HuH-7.5 (cell line): ENCODE results near the gene KLHL17.

Experiments used
- DNase-seq: peaks from one replicate; pipeline ENCODE4 v3.0.0; 2011; ENCODE audit warnings: low spot score

The KLHL17 gene

DNA sequence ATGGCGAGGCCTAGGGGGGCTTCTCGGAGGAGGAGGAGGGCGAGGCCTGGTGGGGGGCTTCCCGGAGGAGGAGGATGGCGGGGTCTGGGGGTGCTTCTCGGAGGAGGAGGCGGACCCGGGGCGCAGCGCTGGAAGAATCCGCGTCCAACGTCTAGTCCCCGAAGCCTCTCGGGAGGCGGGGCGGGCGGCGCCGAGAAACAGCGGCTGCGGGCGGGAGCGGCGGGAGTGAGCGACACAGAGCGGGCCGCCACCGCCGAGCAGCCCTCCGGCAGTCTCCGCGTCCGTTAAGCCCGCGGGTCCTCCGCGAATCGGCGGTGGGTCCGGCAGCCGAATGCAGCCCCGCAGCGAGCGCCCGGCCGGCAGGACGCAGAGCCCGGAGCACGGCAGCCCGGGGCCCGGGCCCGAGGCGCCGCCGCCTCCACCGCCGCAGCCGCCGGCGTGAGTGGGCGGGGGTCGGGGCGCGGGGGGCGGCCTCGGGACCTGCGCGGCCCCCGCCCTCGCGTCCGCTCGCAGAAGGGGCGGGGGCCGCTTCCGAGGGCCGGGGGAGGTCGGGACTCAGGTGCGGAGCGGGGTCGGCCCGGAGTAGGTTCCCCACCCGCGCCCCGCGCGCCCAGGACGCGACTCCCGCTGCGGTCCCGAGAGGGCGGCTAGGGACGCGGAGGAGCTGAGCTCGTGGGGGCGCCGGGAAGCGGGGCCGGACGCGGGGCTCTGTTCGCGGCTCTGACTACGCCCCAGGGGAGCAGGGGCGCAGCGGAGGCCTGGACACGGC is at the start of gene KLHL17:
Gene KLHL17, plus strand, starts transcription at position 222 of the 769 bp plus-strand sequence. Its CDS starts 110 bp downstream, at position 332.
- peak; percentile 92 for DNase-seq

DNA sequence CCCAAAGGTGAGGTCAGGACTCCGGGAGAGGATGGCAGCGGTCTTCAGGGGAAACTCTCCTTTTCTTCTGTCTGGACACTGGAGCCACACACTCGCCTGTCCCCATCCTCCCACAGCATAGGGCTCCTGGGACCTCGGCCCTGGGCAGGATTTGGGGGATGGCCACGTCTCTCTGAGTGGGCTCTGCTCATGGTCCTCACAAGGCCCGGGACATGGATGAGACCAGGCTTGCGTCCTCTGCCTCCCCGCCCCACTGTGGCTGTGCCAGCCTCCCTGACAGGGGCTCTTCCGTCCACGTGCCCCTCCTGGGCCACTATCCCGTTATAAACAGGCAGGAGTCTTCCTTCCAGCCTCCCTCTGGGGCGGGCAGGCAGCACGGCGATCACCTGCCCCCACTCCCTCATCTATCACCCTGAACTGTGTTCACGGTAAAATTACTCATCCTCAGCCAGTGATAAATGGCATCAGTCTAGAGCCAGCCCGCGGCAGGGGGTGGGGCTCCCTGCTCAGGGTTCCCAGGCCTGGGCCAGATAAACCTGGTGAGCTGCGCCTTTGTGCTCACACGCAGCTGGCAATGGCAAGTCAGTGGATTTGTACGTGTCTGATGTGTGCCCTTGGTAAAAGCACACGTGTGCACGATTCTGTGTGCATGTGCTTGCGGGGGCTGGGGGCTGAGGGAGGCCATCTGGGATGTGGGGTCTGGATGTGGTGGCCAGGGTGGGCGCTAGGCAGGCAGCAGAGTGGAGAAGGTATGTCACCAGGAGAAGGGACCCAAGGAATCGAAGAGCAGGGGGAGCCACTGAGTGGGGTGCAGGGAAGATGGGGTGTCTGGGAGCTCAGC is 49.3 kb upstream of the KLHL17 start:
- peak; percentile 15 for DNase-seq

DNA sequence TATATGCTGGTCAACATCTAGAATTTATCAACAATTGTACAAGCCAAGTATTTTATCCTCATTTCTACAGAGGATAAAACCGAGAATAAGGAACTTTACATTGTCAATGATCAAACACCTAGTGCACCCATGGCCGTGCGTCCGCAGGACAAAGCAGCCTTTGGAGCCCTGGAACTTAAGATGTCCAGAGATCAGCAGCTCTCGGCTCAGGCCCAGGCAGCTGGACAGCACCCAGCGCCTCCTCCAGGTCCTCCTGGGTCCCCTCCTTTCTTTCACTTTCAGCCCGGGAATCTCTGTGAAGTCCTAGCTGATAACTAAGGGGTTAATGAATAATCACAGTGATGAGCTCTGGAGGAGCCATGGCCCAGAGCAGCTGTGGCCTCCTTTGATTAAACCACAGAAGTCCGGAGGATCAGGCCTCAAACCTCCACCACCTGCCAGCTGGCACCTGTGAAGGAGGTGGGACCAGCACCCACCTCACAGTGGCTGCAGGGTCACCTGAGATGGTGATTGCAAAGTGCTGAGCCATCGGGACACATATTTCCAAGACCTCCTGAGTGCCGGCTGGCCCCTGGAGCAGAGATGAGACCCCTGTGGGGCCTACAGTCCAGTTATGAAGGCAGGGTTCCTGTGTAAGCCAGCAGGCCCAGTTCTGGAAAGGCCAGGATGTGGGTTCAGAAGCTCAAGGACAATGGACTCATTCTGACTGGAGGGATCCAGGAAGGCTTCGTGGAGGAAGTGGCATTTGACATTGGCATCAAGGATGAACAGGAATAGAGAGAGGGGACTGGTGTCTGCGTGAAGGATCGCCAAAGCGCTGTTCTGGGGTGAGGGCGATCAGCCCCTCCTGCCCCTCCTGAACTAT is 48.3 kb upstream of the KLHL17 start:
- DNase-seq = no peak

DNA sequence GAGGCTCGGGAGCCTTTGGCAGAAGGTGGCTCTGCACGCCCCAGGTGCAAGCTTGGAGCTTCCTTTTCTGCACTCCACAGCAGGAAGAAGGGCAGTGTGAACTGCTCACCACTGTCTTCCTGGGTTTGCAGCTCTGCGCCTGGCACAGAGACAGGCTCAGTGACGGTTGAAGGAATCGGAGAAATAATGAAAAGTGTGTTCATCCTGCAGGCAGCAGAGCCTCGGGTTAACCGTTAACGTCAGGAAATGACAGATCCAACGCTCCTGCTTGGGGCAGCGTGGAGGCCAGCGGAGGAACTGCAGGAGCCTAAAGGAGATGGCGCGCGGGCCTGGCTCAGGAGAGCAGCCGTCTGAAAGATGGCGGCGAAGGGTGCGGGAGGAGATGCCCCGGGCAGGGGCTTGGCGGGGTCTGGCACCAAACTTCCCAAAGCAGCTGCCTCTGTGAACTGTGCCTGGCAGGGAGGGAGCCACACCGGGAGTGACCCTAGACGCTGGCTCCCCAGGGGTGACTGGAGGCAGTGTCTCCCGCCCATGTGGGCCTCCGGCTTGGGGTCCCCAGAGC is 47.6 kb upstream of the KLHL17 start:
- DNase-seq = peak; percentile 85

DNA sequence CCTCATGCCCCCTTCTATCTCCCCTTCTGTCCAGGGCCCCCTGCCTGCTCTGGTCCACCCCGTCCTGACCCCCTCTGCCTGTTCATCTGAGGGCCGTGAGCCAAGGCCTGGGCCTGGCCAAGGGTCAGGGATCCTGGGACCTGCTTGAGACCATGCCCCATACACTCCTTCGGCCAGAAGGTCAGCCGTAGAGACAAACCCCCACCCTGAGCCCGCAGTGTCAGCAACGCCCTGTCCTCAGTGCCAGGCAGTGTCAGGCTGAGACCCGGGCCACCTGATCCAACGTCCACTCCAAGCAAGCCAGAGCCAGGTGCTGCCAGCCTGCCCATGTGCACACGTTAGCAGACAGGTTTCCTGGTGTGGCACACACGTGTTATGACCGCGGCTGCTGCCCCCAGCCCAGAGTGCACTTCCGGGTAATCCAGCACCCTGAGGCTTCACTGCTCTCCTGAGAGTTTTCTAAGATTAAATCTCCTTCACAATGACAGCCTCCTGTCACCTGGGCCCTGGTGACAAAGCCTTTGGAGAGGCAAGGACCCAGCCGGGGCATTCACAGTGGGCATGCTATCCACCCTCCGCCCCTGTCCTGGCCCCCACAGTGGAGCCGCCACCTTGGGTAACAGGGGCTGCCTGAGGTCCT is 46.8 kb upstream of the KLHL17 start:
- DNase-seq = no peak

DNA sequence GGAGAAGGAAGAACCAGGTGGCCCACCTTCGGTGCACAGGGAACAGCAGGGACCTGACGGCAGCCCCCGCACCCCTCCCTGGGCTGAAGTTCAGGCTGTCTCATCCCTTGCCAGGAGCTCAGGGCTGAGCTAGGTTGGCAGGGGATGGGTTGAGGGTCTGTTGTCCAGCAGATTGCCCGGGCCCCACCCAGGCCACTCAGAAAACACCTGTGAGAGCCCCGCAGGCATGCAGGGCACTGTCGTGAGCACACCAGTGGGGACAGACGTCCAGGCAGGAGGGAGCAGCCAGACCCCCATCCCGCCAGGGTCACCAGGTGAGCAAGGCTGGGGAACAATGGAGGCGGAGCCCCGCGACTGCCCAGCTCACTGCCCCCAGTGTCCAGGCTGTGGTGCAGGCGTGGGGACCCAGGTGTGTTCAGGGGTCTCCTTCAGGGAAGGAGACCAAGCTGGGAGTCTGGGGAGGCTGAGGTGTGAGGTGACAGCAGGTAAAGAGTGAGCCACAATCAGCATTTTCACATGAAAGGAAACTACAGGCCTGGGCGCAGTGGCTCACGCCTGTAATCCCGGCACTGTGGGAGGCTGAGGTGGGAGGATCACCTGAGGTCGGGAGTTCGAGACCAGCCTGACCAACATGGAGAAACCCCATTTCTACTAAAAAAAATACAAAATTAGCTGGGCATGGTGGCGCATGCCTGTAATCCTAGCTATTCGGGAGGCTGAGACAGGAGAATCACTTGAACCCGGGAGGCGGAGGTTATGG is 46.1 kb upstream of the KLHL17 start:
- no peak for DNase-seq

DNA sequence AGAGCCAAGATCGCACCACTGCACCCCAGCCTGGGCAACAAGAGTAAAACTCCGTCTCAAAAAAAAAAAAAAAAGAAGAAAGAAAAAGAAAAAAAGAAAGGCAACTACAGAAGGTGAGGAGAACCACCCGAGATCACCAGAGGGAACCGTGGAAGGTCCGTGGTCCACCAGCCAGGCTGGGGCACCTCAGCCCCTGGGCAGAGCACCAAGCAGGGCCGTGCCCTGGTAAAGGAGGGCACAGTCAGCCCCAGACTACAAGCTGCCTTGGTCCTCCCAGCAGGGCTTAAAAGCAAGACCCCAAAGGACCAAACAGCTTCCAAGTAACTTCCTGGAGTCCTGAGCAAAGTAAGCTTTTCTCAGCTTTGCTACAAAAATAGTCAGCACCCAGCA is 45.5 kb upstream of the KLHL17 start:
- no peak for DNase-seq

DNA sequence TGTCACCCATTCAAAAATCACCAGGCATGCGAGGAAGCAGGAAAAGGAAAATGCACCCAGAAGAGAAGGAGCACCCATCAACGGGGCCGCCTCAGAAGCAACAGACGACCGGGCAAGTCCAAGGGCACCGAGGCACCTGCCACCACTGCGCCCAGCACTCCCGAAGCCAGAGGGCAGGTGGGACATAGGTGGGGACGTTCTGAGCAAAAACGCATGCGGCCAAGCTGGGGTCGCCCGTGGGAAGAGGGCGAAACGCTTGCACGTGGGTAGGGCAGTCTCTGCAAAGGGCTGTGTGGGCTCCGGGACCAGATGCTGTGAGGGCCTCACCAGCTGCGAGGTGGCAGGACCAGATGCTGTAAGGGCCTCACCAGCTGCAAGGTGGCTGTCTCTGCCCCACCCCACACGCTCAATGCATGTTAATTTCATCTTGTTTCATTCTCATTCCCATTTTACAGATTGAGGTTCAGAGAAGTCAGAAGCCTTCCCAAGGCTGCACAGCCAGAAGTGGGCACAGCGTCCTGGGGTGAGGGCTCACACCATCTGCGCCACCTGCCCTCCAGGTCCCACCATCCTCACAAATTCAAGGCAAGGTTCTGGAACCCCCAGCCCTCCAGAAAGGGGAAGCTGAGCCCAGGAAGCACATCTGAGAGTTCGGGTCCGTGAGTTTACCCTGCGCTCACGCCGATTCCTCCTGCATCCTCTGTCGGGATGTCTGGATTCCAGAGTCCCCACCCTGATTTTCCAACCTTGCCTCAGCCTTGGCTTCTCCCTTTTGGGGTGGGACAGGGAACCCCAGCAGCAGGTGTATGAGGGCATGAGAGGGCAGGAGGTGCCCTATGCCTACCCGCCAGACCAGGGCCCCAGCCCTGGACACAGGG is 44.9 kb upstream of the KLHL17 start:
- no peak for DNase-seq

DNA sequence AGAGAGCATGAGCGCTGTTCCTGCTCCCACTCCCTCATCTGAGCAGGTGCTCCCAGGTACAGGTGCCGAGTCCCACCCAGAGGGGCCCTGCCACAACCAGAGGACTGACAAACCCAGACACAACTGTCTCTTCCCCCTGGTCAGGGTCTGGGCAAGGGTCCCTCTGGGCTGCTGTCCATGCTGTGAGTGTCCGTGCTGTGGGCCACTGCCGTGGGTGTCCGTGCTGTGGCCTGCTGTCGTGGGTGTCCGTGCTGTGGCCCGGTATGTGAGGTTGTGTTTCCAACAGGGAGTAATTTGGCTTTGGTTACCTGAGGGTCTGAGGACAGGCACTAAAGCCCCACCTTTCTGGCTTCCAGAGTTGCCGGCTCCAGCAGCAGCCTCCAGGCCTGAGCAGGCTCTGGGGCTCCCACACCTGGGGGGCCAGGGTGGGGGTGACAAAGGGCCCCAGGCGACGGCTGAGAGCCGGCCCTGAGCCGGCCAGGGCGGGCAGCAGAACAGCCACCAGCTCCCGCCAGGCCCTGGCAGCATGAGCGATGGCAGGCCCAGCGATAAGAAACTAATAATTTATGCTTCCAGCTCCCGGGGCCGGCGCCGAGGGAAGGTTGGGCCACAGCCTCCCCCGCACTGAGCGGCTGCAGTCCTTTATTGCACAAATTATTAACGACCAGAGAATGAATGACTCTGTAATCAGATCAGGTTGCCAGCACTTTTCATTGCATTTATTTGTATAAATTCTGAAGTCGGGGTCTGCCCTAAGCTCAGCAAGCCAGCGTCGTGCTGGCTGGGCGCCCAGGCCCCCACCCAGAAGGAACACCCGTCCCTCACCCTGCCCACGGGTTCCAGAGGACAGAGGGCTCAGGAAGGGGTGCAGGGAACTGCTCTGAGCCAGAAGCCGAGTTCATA is 44.0 kb upstream of the KLHL17 start:
- DNase-seq = no peak

DNA sequence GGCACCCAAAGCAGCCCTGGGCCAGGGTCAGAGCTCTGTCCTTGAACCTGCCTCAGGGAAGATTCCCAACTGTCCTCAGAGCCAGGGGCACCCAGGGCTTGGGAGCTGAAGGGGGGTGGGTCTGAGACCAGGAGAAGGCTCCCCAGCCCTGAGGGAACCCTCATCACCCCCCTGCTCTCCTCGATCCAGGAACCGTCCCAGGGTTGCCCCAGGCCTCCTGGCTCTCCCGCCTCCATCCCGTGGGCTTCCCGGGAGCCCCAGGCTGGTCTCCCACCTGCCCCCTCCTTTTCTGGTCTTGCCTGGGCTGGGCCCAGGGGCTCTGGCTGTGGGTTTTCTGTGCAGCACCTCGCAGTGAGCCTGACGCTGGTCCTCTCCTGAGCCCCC is 43.3 kb upstream of the KLHL17 start:
- DNase-seq = no peak

DNA sequence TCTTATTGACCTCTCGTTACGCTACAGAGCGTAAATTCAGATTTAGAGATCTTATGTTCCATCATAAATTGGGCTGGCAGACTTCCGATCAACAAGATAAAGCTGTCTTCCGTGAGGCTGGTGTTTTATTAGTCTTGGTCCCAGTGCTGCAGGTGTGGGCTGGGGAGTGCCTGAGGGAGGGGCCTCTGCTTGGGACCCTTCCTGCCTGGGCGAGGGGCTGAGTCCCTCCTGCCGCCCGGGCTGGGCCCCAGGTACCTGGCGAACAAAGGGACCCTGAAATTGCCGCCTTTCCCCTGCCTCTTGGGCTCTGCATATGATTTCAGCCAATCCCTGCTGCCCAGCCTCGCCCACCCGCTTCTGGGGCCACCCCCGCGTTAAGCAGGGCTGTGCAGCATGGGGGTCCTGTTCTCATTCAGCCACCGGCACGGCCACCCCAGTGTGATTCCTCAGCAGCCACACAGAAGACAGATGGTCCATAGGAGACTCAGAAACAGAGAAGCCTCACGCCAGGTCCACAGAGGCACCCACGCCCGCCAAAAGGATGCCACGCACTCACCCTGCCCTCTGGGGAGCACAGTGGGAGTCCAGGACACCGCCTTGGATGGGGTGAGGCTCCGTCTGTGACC is 42.8 kb upstream of the KLHL17 start:
- DNase-seq = no peak

DNA sequence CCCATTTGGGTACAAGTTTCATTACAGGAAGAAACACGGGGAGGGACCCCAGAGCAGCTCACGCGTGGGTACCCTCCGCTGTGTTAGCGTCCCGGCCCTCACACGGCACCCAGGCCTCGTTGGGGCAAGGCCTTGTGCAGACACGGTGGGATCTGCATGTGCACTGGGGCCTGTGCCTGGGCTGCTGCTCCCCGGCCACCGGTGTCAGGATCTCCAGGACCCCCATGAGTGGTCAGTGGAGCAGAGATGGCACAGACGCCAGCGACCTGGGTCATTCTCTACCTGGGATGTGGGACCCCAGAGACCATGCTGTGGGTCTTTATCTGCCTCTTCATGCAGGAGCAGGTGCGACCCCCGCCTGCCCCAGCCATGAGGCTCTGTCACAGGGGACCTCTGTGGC is 42.0 kb upstream of the KLHL17 start:
- no peak for DNase-seq

DNA sequence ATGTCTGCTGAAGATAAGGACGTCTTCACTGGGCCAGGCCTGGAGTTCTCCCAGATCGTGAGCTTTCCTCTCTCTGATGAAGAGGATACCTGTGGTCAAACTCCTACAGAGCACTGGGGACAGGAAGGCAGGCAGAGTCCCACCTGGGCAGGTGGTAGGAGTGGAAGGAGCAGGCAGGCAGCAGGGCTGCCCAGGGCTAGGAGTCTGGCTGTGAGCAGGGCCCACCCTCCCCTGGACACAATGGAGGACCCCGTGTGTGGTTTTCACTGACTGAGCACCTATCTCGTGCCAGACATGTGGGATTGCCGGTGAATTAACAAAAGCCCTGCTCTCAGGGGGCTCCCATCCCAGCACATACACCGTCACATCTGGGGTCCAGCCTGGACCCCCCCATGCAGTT is 41.5 kb upstream of the KLHL17 start:
- no peak for DNase-seq

DNA sequence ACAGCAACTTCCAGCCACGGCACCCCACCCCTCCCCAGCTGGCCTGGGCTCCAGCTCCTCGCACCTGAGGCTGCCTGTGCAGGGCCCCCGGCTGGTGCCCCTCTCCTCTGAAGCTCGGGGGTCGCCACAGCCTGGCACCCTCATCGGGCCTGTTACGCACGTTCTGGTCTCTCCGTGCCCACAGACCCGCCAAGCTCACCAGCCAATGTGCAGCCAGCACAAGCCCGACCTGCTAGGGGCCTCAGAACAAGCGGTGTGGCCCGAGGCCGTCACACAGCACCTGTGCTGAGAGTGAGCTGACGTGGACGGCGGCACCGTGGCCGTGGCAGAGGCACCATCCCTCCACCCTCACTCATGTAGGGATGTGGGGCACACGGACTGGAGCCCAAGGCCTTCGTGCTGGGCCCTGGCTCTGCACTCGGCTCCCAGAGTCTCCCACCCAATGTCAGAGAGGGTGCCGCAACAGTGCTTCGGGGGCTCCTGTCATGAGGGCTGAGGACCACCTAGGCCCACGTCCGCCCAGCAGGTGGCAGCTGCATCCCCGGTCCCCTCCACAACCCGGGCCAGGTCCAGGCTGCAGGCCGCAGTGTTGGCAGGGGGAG is 41.0 kb upstream of the KLHL17 start:
- DNase-seq = no peak

DNA sequence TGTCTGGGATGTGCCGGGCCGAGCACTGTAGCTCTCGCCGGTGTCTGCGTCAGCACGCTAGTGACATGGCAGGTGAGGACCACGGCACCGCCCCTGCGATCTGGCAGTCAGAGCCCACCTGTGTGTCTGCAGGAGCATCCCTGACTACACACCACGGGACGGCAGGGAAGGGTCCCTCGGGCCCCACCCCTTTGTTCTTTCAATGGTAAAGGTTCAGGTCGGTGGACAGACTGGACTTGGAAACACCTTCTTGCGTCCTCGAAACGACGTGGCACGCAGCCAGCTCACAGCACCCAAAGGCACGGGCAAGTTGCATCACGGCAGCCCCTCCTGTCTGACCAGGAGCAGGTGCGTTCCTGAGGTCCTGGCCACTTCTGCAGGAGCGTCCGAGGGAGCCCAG is 40.4 kb upstream of the KLHL17 start:
- DNase-seq = no peak

DNA sequence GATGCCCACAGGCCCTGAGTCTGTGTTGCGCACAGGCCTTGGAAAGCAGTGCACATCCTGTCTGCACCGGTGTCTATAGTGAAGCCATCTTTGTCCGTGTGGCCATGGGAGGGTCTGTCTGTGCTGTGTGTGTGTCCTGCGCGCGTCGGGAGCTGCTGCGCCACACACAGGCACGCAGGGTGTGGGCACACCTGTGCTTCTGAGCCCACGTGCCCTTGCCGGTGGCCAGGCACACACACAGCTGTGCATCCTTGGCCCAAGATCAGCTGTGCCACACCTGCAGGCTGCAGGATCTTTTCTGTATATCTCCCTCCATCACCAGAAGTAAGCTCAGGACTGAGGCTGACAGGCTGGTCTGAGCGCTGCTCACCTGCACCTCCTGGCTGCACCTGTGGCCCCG is 39.9 kb upstream of the KLHL17 start:
- no peak for DNase-seq

DNA sequence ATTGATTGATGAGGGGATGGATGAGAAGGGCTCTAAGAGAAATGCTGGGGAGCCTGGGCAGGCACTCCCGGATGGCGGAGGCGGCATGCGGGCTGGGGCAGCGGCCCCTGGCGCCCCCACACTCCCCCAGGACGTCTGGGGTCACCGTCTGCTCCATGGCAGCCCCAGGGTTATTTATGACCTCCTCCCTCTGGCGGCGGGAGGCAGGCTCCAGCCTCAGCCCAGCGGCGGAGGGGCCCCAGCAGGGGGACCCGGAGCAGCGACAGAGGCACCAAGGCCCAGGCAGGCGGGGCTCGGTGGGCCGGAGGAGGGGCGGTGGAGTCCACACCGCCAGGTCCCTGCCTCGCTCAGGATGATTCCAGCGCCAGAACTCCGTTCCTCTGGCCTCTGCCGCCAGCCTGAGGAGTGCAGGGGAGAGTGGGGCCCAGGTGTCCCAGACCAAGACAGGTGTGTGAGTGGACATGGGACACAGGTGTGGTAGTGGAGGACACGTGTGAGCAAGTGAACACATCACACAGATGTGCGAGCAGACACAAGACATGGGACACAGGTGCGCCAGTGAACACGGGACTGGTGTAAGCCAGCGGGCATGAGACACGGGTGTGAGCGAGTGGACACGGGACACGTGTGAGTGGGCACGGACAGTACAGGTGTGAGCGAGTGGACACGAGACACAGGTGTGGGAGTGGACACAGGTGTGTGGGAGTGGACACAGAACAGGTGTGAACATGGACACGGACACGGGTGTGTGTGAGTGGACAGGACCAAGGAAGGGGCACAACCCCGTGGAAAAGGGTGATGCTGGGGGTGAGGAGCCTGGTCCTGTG is 39.2 kb upstream of the KLHL17 start:
- peak; percentile 95 for DNase-seq
